HUES6 (cell line): ENCODE data around the gene CASS4.

ENCODE experiments used
- H3K27ac ChIP-seq: 2 replicates; pipeline ENCODE4 v1.7.0; 2013; ENCODE audit warnings: low read depth, mild to moderate bottlenecking, low read length, inconsistent platforms
- H3K27me3 ChIP-seq: 2 replicates; pipeline ENCODE4 v1.6.1; 2013; ENCODE audit warnings: low read length; ENCODE audit not compliant: control insufficient read depth, insufficient read depth
- H3K36me3 ChIP-seq: 2 replicates; pipeline ENCODE4 v1.6.1; 2013; ENCODE audit warnings: low read length; ENCODE audit not compliant: control insufficient read depth, insufficient read depth
- H3K4me1 ChIP-seq: 2 replicates; pipeline ENCODE4 v1.6.1; 2013; ENCODE audit warnings: low read length; ENCODE audit not compliant: control insufficient read depth, insufficient read depth
- H3K4me3 ChIP-seq: 2 replicates; pipeline ENCODE4 v1.5.1; 2013; ENCODE audit warnings: low read depth, low read length
- H3K9ac ChIP-seq: one replicate; pipeline ENCODE4 v1.6.1; 2013; ENCODE audit warnings: mild to moderate bottlenecking, low read length
- H3K9me3 ChIP-seq: 2 replicates; pipeline ENCODE4 v1.6.1; 2013; ENCODE audit warnings: low read depth, low read length; ENCODE audit not compliant: control insufficient read depth, insufficient read depth

Gene CASS4

GRCh38 chr20:56467968-56468315 lies 55.9 kb downstream of the CASS4 start:
- Histone ChIP-seq H3K9ac (peak overlapping the region; percentile 28), H3K36me3 (peaks cover under 1% of the 10 kb centered on the region; the same call in 1 of the 2 replicates), H3K4me3 (peak overlapping the region; percentile 94), H3K9me3 (no peaks in the 10 kb centered on the region), H3K27me3 (no peaks in the 10 kb centered on the region; the same call in 1 of the 2 replicates), H3K27ac (no peak overlapping the region), H3K4me1 (peaks cover 12% of the 10 kb centered on the region)

- no peaks in the 10 kb centered on the region for H3K9me3 ChIP-seq
- H3K27ac ChIP-seq = peak within 1 kb of the TSS; percentile 45; the same call in 1 of the 2 replicates
- H3K4me3 ChIP-seq = peak within 1 kb of the TSS; percentile 94
- no peaks in the 10 kb centered on the region; the same call in 1 of the 2 replicates for H3K27me3 ChIP-seq
- peaks cover 12% of the 10 kb centered on the region for H3K4me1 ChIP-seq
- H3K9ac ChIP-seq = peak within 1 kb of the TSS; percentile 88
- peaks cover 6% of the 10 kb centered on the region; the same call in 1 of the 2 replicates for H3K36me3 ChIP-seq
These were observed 56.4 kb downstream of the CASS4 start, which contains the start of gene RTF2 for GRCh38 chr20:56468316-56469076. Gene RTF2 (plus strand): TSS chr20:56468627. CDS start chr20:56468698, 71 bp downstream.

GRCh38 chr20:56469077-56469449 lies 57.0 kb downstream of the CASS4 start:
- Histone ChIP-seq H3K36me3 (peaks cover 12% of the 10 kb centered on the region), H3K4me1 (peaks cover 12% of the 10 kb centered on the region), H3K9me3 (no peaks in the 10 kb centered on the region), H3K27me3 (no peaks in the 10 kb centered on the region; the same call in 1 of the 2 replicates), H3K4me3 (peak overlapping the region; percentile 94), H3K27ac (peak overlapping the region; percentile 45; the same call in 1 of the 2 replicates), H3K9ac (peak overlapping the region; percentile 88)

- Histone ChIP-seq H3K36me3 (peaks cover 76% of the 10 kb centered on the region), H3K9me3 (no peaks in the 10 kb centered on the region), H3K9ac (no peak overlapping the region), H3K4me3 (no peak overlapping the region), H3K27ac (no peak overlapping the region), H3K4me1 (no peaks in the 10 kb centered on the region), H3K27me3 (no peaks in the 10 kb centered on the region)
These were observed 71.9 kb downstream of the CASS4 start for GRCh38 chr20:56483970-56484369.

DNA sequence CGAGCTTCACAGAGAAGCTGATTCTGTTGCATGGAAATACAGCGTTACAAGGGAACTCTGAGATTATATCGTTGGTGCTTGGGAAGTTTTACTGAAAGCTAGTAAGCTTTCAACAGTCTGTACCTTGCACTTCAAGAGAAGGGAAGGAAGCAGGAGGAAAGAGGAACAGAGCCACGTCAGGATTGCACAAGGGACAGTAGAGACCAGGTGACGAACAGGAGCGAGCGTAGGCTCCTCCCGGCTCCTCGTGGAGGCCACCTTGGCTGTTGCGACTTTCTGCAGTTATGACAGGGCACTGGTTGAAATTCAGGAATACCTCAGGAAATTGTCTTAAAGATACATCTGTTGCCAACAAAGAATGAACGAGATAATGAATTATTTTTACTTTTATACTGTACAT lies 75.2 kb downstream of the CASS4 start:
- no peaks in the 10 kb centered on the region for H3K27me3 ChIP-seq
- H3K27ac ChIP-seq = no peak overlapping the region
- H3K9ac ChIP-seq = no peak overlapping the region
- H3K4me1 ChIP-seq = no peaks in the 10 kb centered on the region
- H3K9me3 ChIP-seq = no peaks in the 10 kb centered on the region
- no peak overlapping the region for H3K4me3 ChIP-seq
- H3K36me3 ChIP-seq = peaks cover 72% of the 10 kb centered on the region

- no peaks in the 10 kb centered on the region for H3K4me1 ChIP-seq
- no peak overlapping the region for H3K9ac ChIP-seq
- no peak overlapping the region for H3K4me3 ChIP-seq
- no peaks in the 10 kb centered on the region for H3K27me3 ChIP-seq
- H3K36me3 ChIP-seq = peaks cover 63% of the 10 kb centered on the region
- no peak overlapping the region for H3K27ac ChIP-seq
- no peaks in the 10 kb centered on the region for H3K9me3 ChIP-seq
These were observed 76.5 kb downstream of the CASS4 start for GRCh38 chr20:56488566-56488965.

GRCh38 chr20:56501116-56501515 lies 89.1 kb downstream of the CASS4 start:
- H3K9me3 ChIP-seq = 0 out of 2 replicates have a peak, but pooled peaks cover 4% of the 10 kb centered on the region
- H3K4me3 ChIP-seq = no peak overlapping the region
- peaks cover 14% of the 10 kb centered on the region for H3K36me3 ChIP-seq
- H3K4me1 ChIP-seq = no peaks in the 10 kb centered on the region
- no peak overlapping the region for H3K9ac ChIP-seq
- no peak overlapping the region for H3K27ac ChIP-seq
- no peaks in the 10 kb centered on the region for H3K27me3 ChIP-seq

- no peaks in the 10 kb centered on the region for H3K9me3 ChIP-seq
- H3K27me3 ChIP-seq = no peaks in the 10 kb centered on the region
- H3K4me3 ChIP-seq = no peak overlapping the region
- no peaks in the 10 kb centered on the region for H3K36me3 ChIP-seq
- H3K27ac ChIP-seq = no peak overlapping the region
- no peak overlapping the region for H3K9ac ChIP-seq
- no peaks in the 10 kb centered on the region for H3K4me1 ChIP-seq
These were observed 91.9 kb downstream of the CASS4 start for GRCh38 chr20:56503916-56504315.

GRCh38 chr20:56504373-56505005 lies 92.4 kb downstream of the CASS4 start:
- no peaks in the 10 kb centered on the region for H3K4me1 ChIP-seq
- H3K36me3 ChIP-seq = no peaks in the 10 kb centered on the region
- no peak overlapping the region for H3K9ac ChIP-seq
- no peak overlapping the region for H3K4me3 ChIP-seq
- H3K9me3 ChIP-seq = no peaks in the 10 kb centered on the region
- no peak overlapping the region for H3K27ac ChIP-seq
- H3K27me3 ChIP-seq = no peaks in the 10 kb centered on the region

- Histone ChIP-seq H3K4me3 (no peak overlapping the region), H3K27ac (no peak overlapping the region), H3K9me3 (no peaks in the 10 kb centered on the region), H3K36me3 (no peaks in the 10 kb centered on the region), H3K9ac (no peak overlapping the region), H3K27me3 (no peaks in the 10 kb centered on the region), H3K4me1 (no peaks in the 10 kb centered on the region)
These were observed 94.0 kb downstream of the CASS4 start for GRCh38 chr20:56506103-56506502.
